GM12872 (cell line): Measurements from ENCODE around the gene UCMA.

Experiments used
- TF ChIP-seq, protein P1 (sequence below): IDR thresholded peaks from 3 replicates; pipeline ENCODE4 v1.5.1; 2011; ENCODE audit warnings: low read depth, mild to moderate bottlenecking, low read length, moderate library complexity; ENCODE audit not compliant: insufficient read depth

Gene UCMA

DNA sequence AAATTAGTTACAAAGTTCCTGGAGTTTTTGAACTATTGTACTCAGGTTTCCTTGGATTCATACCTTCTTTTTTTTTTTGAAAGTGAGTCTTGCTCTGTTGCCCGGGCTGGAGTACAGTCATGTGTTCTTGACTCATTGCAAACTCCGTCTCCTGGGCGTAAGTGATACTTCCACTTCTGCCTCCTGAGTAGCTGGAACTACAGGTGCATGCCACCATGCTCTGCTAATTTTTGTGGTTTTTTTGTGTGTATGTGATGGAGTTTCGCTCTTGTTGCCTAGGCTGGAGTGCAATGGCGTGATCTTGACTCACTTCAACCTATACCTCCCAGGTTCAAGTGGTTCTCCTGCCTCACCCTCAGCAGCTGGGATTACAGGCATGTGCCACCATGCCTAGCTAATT is 50.5 kb downstream of the UCMA start:
- TF ChIP-seq, protein P1, sequence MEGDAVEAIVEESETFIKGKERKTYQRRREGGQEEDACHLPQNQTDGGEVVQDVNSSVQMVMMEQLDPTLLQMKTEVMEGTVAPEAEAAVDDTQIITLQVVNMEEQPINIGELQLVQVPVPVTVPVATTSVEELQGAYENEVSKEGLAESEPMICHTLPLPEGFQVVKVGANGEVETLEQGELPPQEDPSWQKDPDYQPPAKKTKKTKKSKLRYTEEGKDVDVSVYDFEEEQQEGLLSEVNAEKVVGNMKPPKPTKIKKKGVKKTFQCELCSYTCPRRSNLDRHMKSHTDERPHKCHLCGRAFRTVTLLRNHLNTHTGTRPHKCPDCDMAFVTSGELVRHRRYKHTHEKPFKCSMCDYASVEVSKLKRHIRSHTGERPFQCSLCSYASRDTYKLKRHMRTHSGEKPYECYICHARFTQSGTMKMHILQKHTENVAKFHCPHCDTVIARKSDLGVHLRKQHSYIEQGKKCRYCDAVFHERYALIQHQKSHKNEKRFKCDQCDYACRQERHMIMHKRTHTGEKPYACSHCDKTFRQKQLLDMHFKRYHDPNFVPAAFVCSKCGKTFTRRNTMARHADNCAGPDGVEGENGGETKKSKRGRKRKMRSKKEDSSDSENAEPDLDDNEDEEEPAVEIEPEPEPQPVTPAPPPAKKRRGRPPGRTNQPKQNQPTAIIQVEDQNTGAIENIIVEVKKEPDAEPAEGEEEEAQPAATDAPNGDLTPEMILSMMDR: no peak

GRCh38 chr10:13182424-13182823 is 51.8 kb downstream of the UCMA start:
- TF ChIP-seq, protein P1: no peak

DNA sequence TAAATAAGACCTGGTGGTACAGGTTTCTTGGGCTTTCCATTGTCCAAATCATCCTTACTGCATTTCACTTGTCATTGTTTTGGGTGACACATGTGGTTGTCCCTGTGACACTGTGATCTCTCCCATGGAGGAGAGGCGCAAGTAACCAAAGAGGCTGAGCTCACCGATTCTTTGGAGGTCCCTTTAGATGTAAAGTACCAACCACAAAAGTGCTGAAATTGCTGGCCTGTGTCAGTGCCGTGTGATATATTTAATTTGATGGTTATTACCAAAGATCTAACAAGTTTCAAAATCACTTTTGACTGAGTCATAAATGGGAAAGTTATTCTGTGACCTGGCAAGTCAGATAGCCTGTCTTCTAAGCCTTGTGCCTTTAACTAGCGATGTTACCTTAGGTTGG is 53.4 kb downstream of the UCMA start:
- TF ChIP-seq, protein P1: no peak

DNA sequence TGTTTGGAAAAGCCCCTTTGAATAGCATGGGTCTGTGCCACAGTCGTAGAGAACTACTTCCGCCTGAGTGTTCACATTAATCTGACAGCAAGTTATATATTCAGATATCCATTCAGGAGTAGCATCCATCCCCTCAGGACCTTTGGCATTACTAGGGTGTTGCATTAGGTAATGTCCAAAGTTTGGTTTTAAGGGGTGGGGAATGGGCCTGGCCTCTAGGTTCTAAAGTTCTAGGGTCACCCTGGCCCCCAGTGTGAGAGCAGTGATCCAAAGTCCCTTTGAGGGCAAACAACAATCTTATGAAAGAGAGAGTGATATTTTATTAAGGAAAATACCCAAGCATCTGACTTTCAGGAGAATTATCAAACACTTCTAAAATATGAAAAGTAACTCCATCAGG is 60.6 kb downstream of the UCMA start:
- TF ChIP-seq, protein P1: no peak
